CD14-positive monocyte (primary cell): ENCODE data around the gene JCAD. TPM values are rescaled to one million over a fixed set of nuclear protein-coding genes. Genes with fewer than 3 reads are reported as not detected.

Experiments used
- DNase-seq, 3 donors: peaks; one replicate each; pipeline ENCODE4 v3.0.0-alpha.2; 2011 to 2022
- H2AFZ ChIP-seq: 2 replicates; pipeline ENCODE4 v1.6.0; 2012; ENCODE audit warnings: mild to moderate bottlenecking, low read depth, low read length, inconsistent platforms; ENCODE audit not compliant: insufficient read depth, poor library complexity, severe bottlenecking
- H3K27ac ChIP-seq, 2 donors: 1 replicate in 1 of 2; 2 replicates in 1 of 2; pipeline ENCODE4 v1.5.1; 2012 to 2013; ENCODE audit warnings: low read length in 2 of 2, control low read depth in 1 of 2, inconsistent platforms in 1 of 2, low read depth in 1 of 2, mild to moderate bottlenecking in 1 of 2
- H3K27me3 ChIP-seq, 2 donors: one replicate each; pipeline versions ENCODE4 v1.6.0 to v1.6.1; 2011 to 2013; ENCODE audit warnings: low read length in 2 of 2; ENCODE audit not compliant: control insufficient read depth in 2 of 2, insufficient read depth in 2 of 2
- H3K36me3 ChIP-seq, 2 donors: replicated peaks in 1 of 2; 1 replicate in 1 of 2; 2 replicates in 1 of 2; pipeline versions ENCODE4 v1.5.1 to v1.6.1; 2012 to 2013; ENCODE audit warnings: low read length in 2 of 2, control low read depth in 1 of 2, inconsistent platforms in 1 of 2, mild to moderate bottlenecking in 1 of 2; ENCODE audit not compliant: insufficient read depth in 2 of 2, control insufficient read depth in 1 of 2
- H3K4me1 ChIP-seq, 2 donors: 1 replicate in 1 of 2; 2 replicates in 1 of 2; pipeline versions ENCODE4 v1.5.1 to v1.6.1; 2012 to 2013; ENCODE audit warnings: low read length in 2 of 2, control low read depth in 1 of 2, inconsistent platforms in 1 of 2, mild to moderate bottlenecking in 1 of 2, moderate library complexity in 1 of 2; ENCODE audit not compliant: insufficient read depth in 2 of 2, control insufficient read depth in 1 of 2
- H3K4me2 ChIP-seq: replicated peaks from 2 replicates; pipeline ENCODE3; 2012; ENCODE audit warnings: low read length, moderate library complexity, mild to moderate bottlenecking; ENCODE audit not compliant: poor library complexity, severe bottlenecking; ENCODE audit errors: extremely low read depth
- H3K4me3 ChIP-seq, 3 experiments: fragments of 200-600 bp in 1 of 3; sonication (generic) in 1 of 3; replicated peaks in 1 of 3; 1 replicate in 2 of 3; 2 replicates in 1 of 3; pipeline ENCODE4 v1.5.1; 2011 to 2013; ENCODE audit warnings: low read length in 3 of 3, mild to moderate bottlenecking in 3 of 3, control low read depth in 2 of 3, low read depth in 2 of 3, inconsistent platforms in 1 of 3, moderate library complexity in 1 of 3
- H3K79me2 ChIP-seq: 2 replicates; pipeline ENCODE4 v1.6.0; 2012; ENCODE audit warnings: mild to moderate bottlenecking, control low read depth, inconsistent platforms, low read length, moderate library complexity; ENCODE audit not compliant: insufficient read depth
- H3K9ac ChIP-seq: 2 replicates; pipeline ENCODE4 v1.6.0; 2017; ENCODE audit warnings: low read length, mild to moderate bottlenecking; ENCODE audit not compliant: insufficient read depth, poor library complexity, severe bottlenecking
- H3K9me3 ChIP-seq, 2 donors: replicated peaks in 1 of 2; 1 replicate in 1 of 2; 2 replicates in 1 of 2; pipeline versions ENCODE4 v1.5.1 to v1.6.1; 2012 to 2013; ENCODE audit warnings: low read length in 2 of 2, control low read depth in 1 of 2; ENCODE audit not compliant: control insufficient read depth in 1 of 2, insufficient read depth in 1 of 2
- H4K20me1 ChIP-seq: 2 replicates; pipeline ENCODE4 v1.6.0; 2012; ENCODE audit warnings: mild to moderate bottlenecking, low read length, control low read depth, moderate library complexity; ENCODE audit not compliant: insufficient read depth
- H3K27ac Mint-ChIP-seq, 7 donors: one replicate each; pipeline ENCODE4 v1.8.0; 2020; ENCODE audit warnings: mild to moderate bottlenecking in 7 of 7, mixed read lengths in 7 of 7, moderate library complexity in 6 of 7, inconsistent platforms in 2 of 7
- H3K27me3 Mint-ChIP-seq, 3 donors: one replicate each; pipeline ENCODE4 v1.8.0; 2021 to 2022; ENCODE audit warnings: low read depth in 3 of 3, mild to moderate bottlenecking in 3 of 3, mixed read lengths in 3 of 3, moderate library complexity in 3 of 3, inconsistent platforms in 1 of 3
- H3K36me3 Mint-ChIP-seq, 2 donors: one replicate each; pipeline ENCODE4 v1.8.0; 2020; ENCODE audit warnings: mixed read lengths in 2 of 2, inconsistent platforms in 1 of 2, mild to moderate bottlenecking in 1 of 2
- H3K4me1 Mint-ChIP-seq: one replicate; pipeline ENCODE4 v1.8.0; 2020; ENCODE audit warnings: mild to moderate bottlenecking, mixed read lengths
- H3K4me3 Mint-ChIP-seq, 2 donors: one replicate each; pipeline ENCODE4 v1.8.0; 2020; ENCODE audit warnings: mild to moderate bottlenecking in 2 of 2, mixed read lengths in 2 of 2, moderate library complexity in 1 of 2
- H3K9me3 Mint-ChIP-seq, 7 donors: one replicate each; pipeline ENCODE4 v1.8.0; 2020 to 2022; ENCODE audit warnings: mixed read lengths in 7 of 7, mild to moderate bottlenecking in 6 of 7, moderate library complexity in 6 of 7, inconsistent platforms in 2 of 7
- CTCF ChIP-seq: fragments of 200-600 bp; IDR thresholded peaks from one replicate; pipeline ENCODE4 v1.8.0; 2022; ENCODE audit warnings: antibody characterized with exemption, mild to moderate bottlenecking
- WGBS: methylation state at CpG from one replicate; pipeline ENCODE4 v1.1.5; 2013; ENCODE audit warnings: missing lambda C conversion rate; ENCODE audit not compliant: insufficient coverage; 5-methylcytosine and 5-hydroxymethylcytosine counted together
- intact Hi-C, 2 donors: fragments of 100-400 bp; cut with micrococcal nuclease; formaldehyde crosslinking; loops; one replicate each; pipeline versions ENCODE4 v1.15.0 to v1.15.1; 2023
- polyA plus RNA-seq, 3 donors: library from polyadenylated mRNA; depleted of rRNA in 1 of 3; unstranded in 2 of 3; stranded (reverse) in 1 of 3; fragments of 300-500 nt in 2 of 3; fragments of >200 nt in 1 of 3; fragmentation: Illumina TruSeq in 2 of 3; gene quantifications; 1 replicate in 2 of 3; 2 replicates in 1 of 3; pipeline ENCODE4 v1.2.3, GENCODE V29; 2012 to 2021

JCAD gene
- polyA plus RNA-seq, 3 donors: not detected

DNA sequence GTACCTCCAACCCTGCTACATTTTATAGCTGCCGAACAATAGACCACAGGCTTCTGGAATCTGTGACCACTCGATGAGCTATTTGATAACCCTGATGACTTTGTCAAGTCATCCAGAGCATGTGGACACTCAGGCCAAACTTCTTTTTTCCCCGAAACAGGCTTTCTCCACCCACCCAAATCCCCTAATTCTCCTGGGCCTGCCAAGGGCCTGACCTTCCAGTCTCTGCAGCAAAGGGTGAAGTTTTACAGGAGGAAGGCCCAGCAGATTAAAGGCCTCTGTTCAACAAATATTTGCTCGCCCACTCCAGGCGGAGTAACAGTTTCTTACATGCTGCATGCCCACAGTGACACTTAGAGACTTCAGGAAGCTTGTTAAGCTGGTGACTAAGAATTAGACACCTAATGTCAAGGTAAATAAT is 2.0 kb downstream of the JCAD start:
- Histone ChIP-seq H2AFZ (no peak overlapping the region), H4K20me1 (no peaks in the 10 kb centered on the region), H3K27me3 (peaks cover 44 to 60% of the 10 kb centered on the region in 2 donors), H3K36me3 (no peaks in the 10 kb centered on the region), H3K4me3 (no peak overlapping the region), H3K9me3 (peaks cover 5 to 8% of the 10 kb centered on the region in 2 donors), H3K4me2 (no peak overlapping the region), H3K9ac (no peak overlapping the region), H3K4me1 (peaks cover 12 to 17% of the 10 kb centered on the region in 2 donors), H3K27ac (no peak overlapping the region), H3K79me2 (no peaks in the 10 kb centered on the region)
- Mint-ChIP-seq H3K27me3 (peaks cover 41 to 55% (median 43%) of the 10 kb centered on the region in 3 donors), H3K27ac (no peak overlapping the region), H3K4me3 (peak overlapping the region in 1 of 2 donors; percentile 69), H3K36me3 (peaks cover 0 to 9% of the 10 kb centered on the region in 2 donors), H3K4me1 (peaks cover 16% of the 10 kb centered on the region), H3K9me3 (peaks cover 0 to 13% (median 5%) of the 10 kb centered on the region in 7 donors)
- intact Hi-C loops: no loop called here
- no peak for DNase-seq
- WGBS: 100% methylated on average over 3 of the region's 5 CpGs
- no peak for TF ChIP-seq CTCF

DNA sequence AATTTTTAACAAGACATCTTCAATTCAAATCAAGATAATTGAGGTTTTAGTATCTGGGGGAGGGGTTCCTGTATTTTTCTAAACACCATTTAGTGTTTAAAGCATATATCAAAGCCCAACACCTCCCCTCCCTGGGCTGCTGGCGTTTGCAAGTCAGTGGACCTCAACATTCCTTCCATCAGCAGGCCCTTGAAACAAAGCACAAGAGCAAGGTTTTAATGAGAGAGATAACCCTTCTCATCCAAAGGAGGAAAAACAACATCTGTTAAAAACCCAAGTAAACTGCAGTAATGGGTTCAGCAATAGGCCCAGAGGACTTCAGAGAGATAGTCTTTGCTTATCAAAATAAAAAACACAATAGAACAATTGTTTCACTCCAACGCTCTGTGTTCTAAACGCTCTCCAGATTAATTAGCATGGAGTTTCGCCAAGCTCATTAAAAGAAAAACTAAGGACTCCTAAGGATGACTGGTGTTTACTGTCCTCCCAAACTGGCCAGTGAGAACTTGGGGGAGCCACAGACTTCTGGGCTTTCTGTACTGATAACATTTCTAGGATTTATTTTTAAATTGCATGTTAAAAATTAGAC is 2.5 kb downstream of the JCAD start:
- no peaks in the 10 kb centered on the region for H4K20me1 ChIP-seq
- Mint-ChIP-seq H3K27ac (no peak overlapping the region), H3K27me3 (peaks cover 41 to 53% (median 42%) of the 10 kb centered on the region in 3 donors), H3K4me3 (peak overlapping the region in 1 of 2 donors; percentile 7), H3K9me3 (peaks cover 0 to 13% (median 5%) of the 10 kb centered on the region in 7 donors), H3K4me1 (peaks cover 10% of the 10 kb centered on the region), H3K36me3 (peaks cover 0 to 9% of the 10 kb centered on the region in 2 donors)
- H3K4me1 ChIP-seq: peaks cover 8 to 13% of the 10 kb centered on the region in 2 donors
- no peak overlapping the region for H3K4me2 ChIP-seq
- no peak overlapping the region for H3K27ac ChIP-seq
- no peak overlapping the region for H3K9ac ChIP-seq
- no peak overlapping the region for H3K4me3 ChIP-seq
- peaks cover 5 to 8% of the 10 kb centered on the region in 2 donors for H3K9me3 ChIP-seq
- H3K27me3 ChIP-seq: peaks cover 44 to 60% of the 10 kb centered on the region in 2 donors
- no peaks in the 10 kb centered on the region for H3K79me2 ChIP-seq
- intact Hi-C loops: no loop called here
- 100% methylated on average over 2 of the region's 4 CpGs for WGBS
- no peak for TF ChIP-seq CTCF
- no peak overlapping the region for H2AFZ ChIP-seq
- DNase-seq: no peak
- H3K36me3 ChIP-seq: no peaks in the 10 kb centered on the region
